HG02970 (cell line): ENCODE results near the gene TMUB1.

Source experiments
- ATAC-seq: cut with Tn5 transposase; IDR thresholded peaks from one replicate; pipeline ENCODE4 v1.9.1; 2021; ENCODE audit warnings: mild to moderate bottlenecking, moderate library complexity, moderate number of reproducible peaks; ENCODE audit not compliant: unreplicated experiment, low FRiP score

The TMUB1 gene

GRCh38 chr7:151086802-151087244 lies 3.5 kb upstream of the TMUB1 start:
- ATAC-seq, result no peak

GRCh38 chr7:151085691-151086620 lies 2.7 kb upstream of the TMUB1 start, which contains the start of gene AGAP3:
TSS of gene AGAP3 (plus strand) at chr7:151086475. CDS start at chr7:151086742, 267 bp downstream.
- ATAC-seq, result peak; percentile 30

GRCh38 chr7:151085329-151085690 lies 2.0 kb upstream of the TMUB1 start:
- ATAC-seq, result no peak

GRCh38 chr7:151083824-151084160 lies 499 bp upstream of the TMUB1 start:
- ATAC-seq, result no peak

GRCh38 chr7:151082141-151083070 lies 887 bp downstream of the TMUB1 start:
- ATAC-seq, result no peak

GRCh38 chr7:151081170-151082101 lies 1.9 kb downstream of the TMUB1 start:
- no peak for ATAC-seq

GRCh38 chr7:151080522-151081169 lies 2.6 kb downstream of the TMUB1 start, which contains the start of gene FASTK:
TSS of gene FASTK (minus strand) at chr7:151080809. CDS start at chr7:151080766, 43 bp downstream.
- peak; percentile 76 for ATAC-seq

- ATAC-seq, result no peak
These were observed 3.2 kb downstream of the TMUB1 start for GRCh38 chr7:151080067-151080521.

GRCh38 chr7:151079199-151079910 lies 3.9 kb downstream of the TMUB1 start:
- no peak for ATAC-seq

GRCh38 chr7:151078233-151079040 lies 4.9 kb downstream of the TMUB1 start:
- no peak for ATAC-seq

- no peak for ATAC-seq
These were observed 5.5 kb downstream of the TMUB1 start for GRCh38 chr7:151077705-151078232.

GRCh38 chr7:151076863-151077704 lies 6.2 kb downstream of the TMUB1 start:
- no peak for ATAC-seq

- ATAC-seq, result no peak
These were observed 7.3 kb downstream of the TMUB1 start for GRCh38 chr7:151075978-151076426.

- no peak for ATAC-seq
These were observed 7.7 kb downstream of the TMUB1 start for GRCh38 chr7:151075662-151075971.

GRCh38 chr7:151074817-151075661 lies 8.3 kb downstream of the TMUB1 start:
- ATAC-seq, result no peak

- ATAC-seq, result no peak
These were observed 9.3 kb downstream of the TMUB1 start for GRCh38 chr7:151073990-151074389.
